OCI-LY3 (cell line): ENCODE results near the gene B4GALNT3.

Source experiments
- EZH2phosphoT487 ChIP-seq: fragments of 200-600 bp; shearing (Covaris generic); IDR thresholded peaks from 2 replicates; pipeline ENCODE4 v1.6.1; 2018; ENCODE audit warnings: antibody characterized with exemption, mixed run types, low read depth
- TF ChIP-seq, protein P1 (sequence below): fragments of 200-600, 300-600 bp; sonication (generic); IDR thresholded peaks from 2 replicates; pipeline ENCODE4 v1.5.1; 2014; ENCODE audit warnings: antibody characterized with exemption, low read length, low read depth

DNA sequence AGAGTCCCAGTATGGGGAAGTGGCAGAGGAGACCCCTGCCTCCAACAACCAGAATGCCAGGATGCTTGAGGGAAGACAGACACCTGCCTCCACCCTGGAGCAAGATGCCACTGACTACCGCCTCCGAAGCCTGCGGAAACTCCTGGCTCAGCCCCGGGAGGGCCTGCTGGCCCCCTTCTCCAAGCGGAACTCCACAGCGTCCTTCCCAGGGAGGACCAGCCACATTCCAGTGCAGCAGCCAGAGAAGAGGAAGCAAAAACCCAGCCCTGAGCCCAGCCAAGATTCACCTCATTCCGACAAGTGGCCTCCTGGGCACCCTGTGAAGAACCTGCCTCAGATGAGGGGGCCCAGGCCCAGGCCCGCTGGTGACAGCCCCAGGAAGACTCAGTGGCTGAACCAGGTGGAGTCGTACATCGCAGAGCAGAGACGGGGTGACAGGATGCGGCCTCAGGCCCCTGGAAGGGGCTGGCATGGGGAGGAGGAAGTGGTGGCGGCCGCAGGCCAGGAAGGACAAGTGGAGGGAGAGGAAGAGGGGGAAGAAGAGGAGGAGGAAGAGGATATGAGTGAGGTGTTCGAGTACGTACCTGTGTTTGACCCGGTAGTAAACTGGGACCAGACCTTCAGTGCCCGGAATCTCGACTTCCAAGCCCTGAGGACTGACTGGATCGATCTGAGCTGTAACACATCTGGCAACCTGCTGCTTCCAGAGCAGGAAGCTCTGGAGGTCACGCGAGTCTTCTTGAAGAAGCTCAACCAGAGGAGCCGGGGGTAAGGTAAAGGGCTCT is 93.7 kb downstream of the B4GALNT3 start:
- TF ChIP-seq, protein P1, sequence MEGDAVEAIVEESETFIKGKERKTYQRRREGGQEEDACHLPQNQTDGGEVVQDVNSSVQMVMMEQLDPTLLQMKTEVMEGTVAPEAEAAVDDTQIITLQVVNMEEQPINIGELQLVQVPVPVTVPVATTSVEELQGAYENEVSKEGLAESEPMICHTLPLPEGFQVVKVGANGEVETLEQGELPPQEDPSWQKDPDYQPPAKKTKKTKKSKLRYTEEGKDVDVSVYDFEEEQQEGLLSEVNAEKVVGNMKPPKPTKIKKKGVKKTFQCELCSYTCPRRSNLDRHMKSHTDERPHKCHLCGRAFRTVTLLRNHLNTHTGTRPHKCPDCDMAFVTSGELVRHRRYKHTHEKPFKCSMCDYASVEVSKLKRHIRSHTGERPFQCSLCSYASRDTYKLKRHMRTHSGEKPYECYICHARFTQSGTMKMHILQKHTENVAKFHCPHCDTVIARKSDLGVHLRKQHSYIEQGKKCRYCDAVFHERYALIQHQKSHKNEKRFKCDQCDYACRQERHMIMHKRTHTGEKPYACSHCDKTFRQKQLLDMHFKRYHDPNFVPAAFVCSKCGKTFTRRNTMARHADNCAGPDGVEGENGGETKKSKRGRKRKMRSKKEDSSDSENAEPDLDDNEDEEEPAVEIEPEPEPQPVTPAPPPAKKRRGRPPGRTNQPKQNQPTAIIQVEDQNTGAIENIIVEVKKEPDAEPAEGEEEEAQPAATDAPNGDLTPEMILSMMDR = no peak
- TF ChIP-seq EZH2phosphoT487 = no peak
